Left colon (tissue), 2 donors: ENCODE data around the gene STX5. TPM values are rescaled to one million over a fixed set of nuclear protein-coding genes. Genes with fewer than 3 reads are reported as not detected.

Source experiments
- microRNA-seq, 2 donors: library from miRNA; unstranded; fragments of <30 nt; microRNA quantifications; one replicate each; pipeline versions ENCODE4 v1.1.0 to v1.2.0, GENCODE V29; 2020
- total RNA-seq, 2 donors: library from RNA; stranded (reverse); fragmentation: NEBNext Ultra II Directional; extraction: Animal tissue kit (Norgen Biotek cat#: 25700); gene quantifications; one replicate each; pipeline ENCODE4 v1.2.1, GENCODE V29; 2021
- donor health status: DM: no; HTN: no; CAD: no.
- donor health status: DM: yes; HTN: yes; CAD: no.

STX5 gene
- total RNA-seq, 2 donors from 2014 or later, result 37.7 to 39.6 TPM

Small RNA genes within 50 kb of the gene (microRNA-seq; reads per million reads assigned to microRNA genes)
- gene MIR6514 (0 to 1.4 reads per million in 2 donors), gene MIR6748 (0 reads per million in 2 donors)

Other genes starting within 250 kb of the STX5 start
- 10 to 100 TPM; 14.0 to 14.7 TPM for gene TUT1, start 240.5 kb downstream of the STX5 start, total RNA-seq
- 10 to 100 TPM; 84.5 to 96.6 TPM for gene MTA2, start 230.2 kb downstream of the STX5 start, total RNA-seq
- 10 to 100 TPM; 45.4 to 57.9 TPM for gene EML3, start 219.3 kb downstream of the STX5 start, total RNA-seq
- gene ROM1, start 218.8 kb downstream of the STX5 start, total RNA-seq, result 1 to 10 TPM; 2.0 to 3.2 TPM
- 10 to 100 TPM; 27.0 to 28.8 TPM for gene B3GAT3, start 210.1 kb downstream of the STX5 start, total RNA-seq
- gene GANAB, start 185.4 kb downstream of the STX5 start, total RNA-seq, result 100 to 1,000 TPM; 214 to 270 TPM
- 10 to 100 TPM; 16.6 to 17.1 TPM for gene INTS5, start 178.7 kb downstream of the STX5 start, total RNA-seq
- gene C11orf98, start 166.8 kb downstream of the STX5 start, total RNA-seq, result 10 to 100 TPM; 53.9 to 65.0 TPM
- gene CSKMT, start 166.7 kb downstream of the STX5 start, total RNA-seq, result 10 to 100 TPM; 14.0 to 15.1 TPM
- 10 to 100 TPM; 13.2 to 13.3 TPM for gene UQCC3, start 160.4 kb downstream of the STX5 start, total RNA-seq
- gene LBHD1, start 159.8 kb downstream of the STX5 start, total RNA-seq, result 10 to 100 TPM in 1 of 2 donors, 1 to 10 TPM in 1; 6.5 to 12.8 TPM
- gene UBXN1, start 153.0 kb downstream of the STX5 start, total RNA-seq, result 10 to 100 TPM; 66.9 to 88.9 TPM
- gene LRRN4CL, start 142.5 kb downstream of the STX5 start, total RNA-seq, result 1 to 10 TPM; 2.2 to 3.6 TPM
- gene BSCL2, start 124.6 kb downstream of the STX5 start, total RNA-seq, result 10 to 100 TPM; 38.8 to 53.2 TPM
- under 1 TPM in 1 of 2 donors, not detected in 1; 0.81 TPM for gene GNG3, start 124.4 kb downstream of the STX5 start, total RNA-seq
- gene HNRNPUL2, start 104.6 kb downstream of the STX5 start, total RNA-seq, result 10 to 100 TPM; 47.5 to 54.2 TPM
- gene TTC9C, start 103.6 kb downstream of the STX5 start, total RNA-seq, result 10 to 100 TPM; 27.3 to 34.9 TPM
- gene ZBTB3, start 77.9 kb downstream of the STX5 start, total RNA-seq, result 10 to 100 TPM; 11.5 to 14.5 TPM
- gene POLR2G, start 70.5 kb downstream of the STX5 start, total RNA-seq, result 10 to 100 TPM; 39.9 to 42.1 TPM
- 10 to 100 TPM; 16.9 to 18.3 TPM for gene TAF6L, start 60.7 kb downstream of the STX5 start, total RNA-seq
- gene TMEM179B, start 44.6 kb downstream of the STX5 start, total RNA-seq, result 10 to 100 TPM; 50.9 to 58.2 TPM
- 10 to 100 TPM; 18.5 to 22.6 TPM for gene TMEM223, start 40.0 kb downstream of the STX5 start, total RNA-seq
- gene NXF1, start 26.6 kb downstream of the STX5 start, total RNA-seq, result 10 to 100 TPM; 50.4 to 51.0 TPM
- gene TEX54, start 790 bp upstream of the STX5 start, total RNA-seq, result not detected
- 10 to 100 TPM; 31.3 to 38.9 TPM for gene WDR74, start 7.5 kb upstream of the STX5 start, total RNA-seq
- 100 to 1,000 TPM in 1 of 2 donors, 10 to 100 TPM in 1; 98.8 to 107 TPM for gene SLC3A2, start 48.8 kb upstream of the STX5 start, total RNA-seq
- under 1 TPM; 0.84 to 0.98 TPM for gene CHRM1, start 89.3 kb upstream of the STX5 start, total RNA-seq
- not detected for gene SLC22A6, start 152.9 kb upstream of the STX5 start, total RNA-seq
- not detected for gene SLC22A8, start 183.8 kb upstream of the STX5 start, total RNA-seq